GM12865 (cell line): ENCODE data around the gene USP27X.
A peak's percentile ranks its signal among the peaks of the same experiment; 100 is the strongest.

Source experiments
- DNase-seq: peaks from one replicate; pipeline ENCODE4 v3.0.0; 2010; ENCODE audit warnings: low read depth
- H3K4me3 ChIP-seq: 2 replicates; pipeline ENCODE4 v1.5.1; 2011; ENCODE audit warnings: mild to moderate bottlenecking, low read depth, low read length, control low read depth
- TF ChIP-seq, protein P1 (sequence below): IDR thresholded peaks from 2 replicates; pipeline ENCODE4 v1.5.1; 2011; ENCODE audit warnings: low read length, control low read depth, low read depth, inconsistent platforms; ENCODE audit not compliant: insufficient read depth; ENCODE audit errors: missing control alignments

The USP27X gene

DNA sequence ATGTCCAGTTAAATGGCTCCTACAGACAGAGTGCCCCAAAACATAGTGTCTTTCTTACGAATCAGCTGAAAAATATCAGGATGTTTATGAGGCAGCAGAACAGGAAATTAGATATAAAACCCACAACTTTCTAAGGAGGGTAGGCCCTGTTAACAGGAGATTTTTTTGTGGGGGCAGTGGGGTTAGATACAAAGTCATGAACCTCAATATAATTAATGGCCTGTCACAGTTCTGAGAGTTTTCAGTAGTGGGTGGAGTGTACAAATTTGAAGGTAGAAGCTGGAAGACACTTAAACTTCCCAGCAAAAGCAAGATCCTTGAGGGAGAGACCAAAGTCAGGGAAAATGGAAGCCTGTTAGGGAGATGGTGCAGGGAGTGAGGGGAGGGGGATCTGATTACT, 32.8 kb upstream of the USP27X start:
- TF ChIP-seq, protein P1, sequence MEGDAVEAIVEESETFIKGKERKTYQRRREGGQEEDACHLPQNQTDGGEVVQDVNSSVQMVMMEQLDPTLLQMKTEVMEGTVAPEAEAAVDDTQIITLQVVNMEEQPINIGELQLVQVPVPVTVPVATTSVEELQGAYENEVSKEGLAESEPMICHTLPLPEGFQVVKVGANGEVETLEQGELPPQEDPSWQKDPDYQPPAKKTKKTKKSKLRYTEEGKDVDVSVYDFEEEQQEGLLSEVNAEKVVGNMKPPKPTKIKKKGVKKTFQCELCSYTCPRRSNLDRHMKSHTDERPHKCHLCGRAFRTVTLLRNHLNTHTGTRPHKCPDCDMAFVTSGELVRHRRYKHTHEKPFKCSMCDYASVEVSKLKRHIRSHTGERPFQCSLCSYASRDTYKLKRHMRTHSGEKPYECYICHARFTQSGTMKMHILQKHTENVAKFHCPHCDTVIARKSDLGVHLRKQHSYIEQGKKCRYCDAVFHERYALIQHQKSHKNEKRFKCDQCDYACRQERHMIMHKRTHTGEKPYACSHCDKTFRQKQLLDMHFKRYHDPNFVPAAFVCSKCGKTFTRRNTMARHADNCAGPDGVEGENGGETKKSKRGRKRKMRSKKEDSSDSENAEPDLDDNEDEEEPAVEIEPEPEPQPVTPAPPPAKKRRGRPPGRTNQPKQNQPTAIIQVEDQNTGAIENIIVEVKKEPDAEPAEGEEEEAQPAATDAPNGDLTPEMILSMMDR = no peak
- no peak overlapping the region for H3K4me3 ChIP-seq
- no peak for DNase-seq

DNA sequence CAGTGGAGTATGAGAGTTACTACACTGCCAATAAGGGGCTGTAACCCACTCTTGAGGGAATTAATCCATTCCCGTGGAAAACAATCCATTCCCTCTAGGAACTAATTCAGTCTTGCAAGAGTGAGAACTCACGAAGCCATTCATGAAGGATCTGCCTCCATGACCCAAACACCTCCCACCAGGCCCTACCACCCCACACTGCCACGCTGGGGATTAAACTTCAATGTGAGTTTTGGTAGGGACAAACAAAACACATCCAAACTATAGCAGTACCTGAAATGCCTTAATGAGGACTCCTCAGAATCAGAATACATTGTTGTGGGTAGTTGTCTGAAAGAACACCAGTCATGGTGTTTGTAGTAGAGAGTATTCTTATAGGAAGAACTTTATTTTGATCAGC, 31.0 kb upstream of the USP27X start:
- H3K4me3 ChIP-seq = no peak overlapping the region
- TF ChIP-seq, protein P1 = no peak
- DNase-seq = no peak

DNA sequence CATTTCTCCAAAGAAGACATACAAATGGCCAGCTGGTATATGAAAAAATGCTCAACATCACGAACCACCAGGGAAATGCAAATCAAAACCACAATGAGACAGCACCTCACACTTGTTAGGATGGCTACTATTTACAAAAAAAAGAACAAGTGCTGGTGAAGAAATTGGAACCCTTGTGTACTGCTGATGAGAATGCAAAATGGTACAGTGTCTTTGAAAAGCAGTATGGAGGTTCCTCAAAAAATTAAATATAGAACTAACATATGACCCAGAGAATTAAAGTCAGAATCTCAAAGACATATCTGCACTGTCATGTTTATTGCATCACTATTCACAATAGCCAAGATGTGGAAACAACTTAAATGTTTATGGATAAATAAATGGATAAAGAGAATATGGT, 29.3 kb upstream of the USP27X start:
- TF ChIP-seq, protein P1 = no peak
- no peak overlapping the region for H3K4me3 ChIP-seq
- DNase-seq = peak; percentile 26

DNA sequence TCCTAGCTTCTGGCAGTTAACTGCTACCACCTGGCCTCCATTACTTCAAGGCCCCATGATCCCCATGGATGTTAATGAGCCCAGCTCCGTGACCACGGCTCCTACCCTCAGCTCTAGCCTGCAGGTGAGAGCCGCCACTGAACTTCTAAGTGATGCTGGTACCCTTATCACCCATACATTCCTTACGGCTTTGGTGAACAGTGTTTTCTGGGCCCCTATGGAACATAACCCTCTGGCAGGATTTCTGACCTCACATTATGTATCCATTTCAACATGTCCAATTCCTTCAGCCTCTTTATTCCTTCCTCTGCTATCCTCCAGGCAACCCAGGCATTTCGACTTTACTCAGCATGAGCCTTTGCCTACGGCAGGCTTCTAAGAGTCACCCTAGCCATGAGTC, 25.6 kb upstream of the USP27X start:
- H3K4me3 ChIP-seq = no peak overlapping the region
- DNase-seq = no peak
- TF ChIP-seq, protein P1 = no peak

DNA sequence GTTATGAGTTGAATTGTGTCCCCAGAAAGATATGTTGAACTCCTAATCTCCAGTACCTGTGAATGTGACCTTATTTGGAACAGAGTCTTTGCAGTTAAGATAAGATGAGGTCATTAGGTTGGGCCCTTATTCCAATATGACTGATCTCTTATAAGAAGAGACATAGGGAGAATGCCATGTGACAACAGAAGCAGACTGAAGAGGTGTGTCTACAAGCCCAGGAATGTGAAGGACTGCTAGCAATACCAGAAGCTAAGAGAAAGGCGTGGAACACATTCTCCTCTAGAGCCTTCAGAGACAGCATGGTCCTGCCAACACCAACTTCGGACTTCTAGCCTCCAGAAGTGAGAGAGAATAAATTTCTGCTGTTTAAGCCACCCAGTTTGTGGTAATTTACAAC, 22.5 kb upstream of the USP27X start:
- DNase-seq = no peak
- H3K4me3 ChIP-seq = no peak overlapping the region
- TF ChIP-seq, protein P1 = no peak

DNA sequence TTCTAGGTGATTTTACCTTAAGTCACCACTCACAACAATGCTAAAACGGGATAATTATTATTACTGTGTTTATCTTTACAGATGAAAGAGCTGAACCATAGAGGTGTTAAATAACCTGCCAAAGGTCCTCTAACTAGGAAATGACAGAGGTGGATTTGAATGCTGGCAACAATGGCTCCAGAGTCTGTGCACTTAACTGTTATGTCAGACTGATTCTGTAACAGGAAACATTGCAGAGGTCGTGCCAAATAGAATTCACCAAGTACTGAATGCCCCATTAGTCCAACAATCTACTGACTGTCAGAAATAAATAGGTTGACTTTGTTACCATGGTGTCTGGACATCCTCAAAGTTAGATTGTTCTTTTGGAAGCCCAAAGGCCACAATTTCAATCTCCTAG, 20.9 kb upstream of the USP27X start:
- TF ChIP-seq, protein P1 = no peak
- H3K4me3 ChIP-seq = no peak overlapping the region
- no peak for DNase-seq

DNA sequence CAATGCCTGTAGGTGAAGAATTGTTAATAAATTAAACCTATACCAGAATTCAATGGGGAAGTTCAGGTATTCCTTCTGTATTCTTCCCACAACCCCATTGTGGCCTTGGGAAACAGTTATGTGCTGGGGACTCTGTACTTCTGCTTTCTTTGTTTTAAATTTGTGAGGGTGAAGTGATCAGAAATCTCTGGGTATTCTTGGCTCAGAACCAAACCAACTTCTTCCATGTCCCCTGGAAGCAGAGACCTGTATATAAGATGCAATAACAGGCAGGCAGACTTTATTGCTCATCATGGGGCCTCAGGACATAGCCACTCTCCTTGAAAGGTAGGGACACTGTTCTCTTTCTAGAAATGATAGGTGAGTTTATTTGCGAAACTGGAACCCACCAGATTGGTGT, 19.8 kb upstream of the USP27X start:
- TF ChIP-seq, protein P1 = no peak
- DNase-seq = no peak
- H3K4me3 ChIP-seq = no peak overlapping the region
